EL (cell line): Measurements from ENCODE around the gene ATP13A4.

Source experiments
- DNase-seq: peaks from one replicate; pipeline ENCODE4 v3.0.0-alpha.2; 2016

Gene ATP13A4

GRCh38 chr3:193489949-193490348, 64.7 kb downstream of the ATP13A4 start:
- no peak for DNase-seq

GRCh38 chr3:193488741-193489140, 66.0 kb downstream of the ATP13A4 start:
- no peak for DNase-seq

GRCh38 chr3:193483988-193484539, 70.6 kb downstream of the ATP13A4 start:
- DNase-seq: no peak

- DNase-seq: no peak
Measured at GRCh38 chr3:193481436-193481835, 73.3 kb downstream of the ATP13A4 start.

GRCh38 chr3:193474446-193474845, 80.2 kb downstream of the ATP13A4 start:
- no peak for DNase-seq

- DNase-seq: no peak
Measured at GRCh38 chr3:193470710-193471109, 84.0 kb downstream of the ATP13A4 start.

- DNase-seq: no peak
Measured at GRCh38 chr3:193465992-193466608, 88.6 kb downstream of the ATP13A4 start.

- DNase-seq: no peak
Measured at GRCh38 chr3:193464889-193465288, 89.8 kb downstream of the ATP13A4 start.

GRCh38 chr3:193457526-193457925, 97.2 kb downstream of the ATP13A4 start:
- DNase-seq: no peak

GRCh38 chr3:193452338-193452737, 102.4 kb downstream of the ATP13A4 start:
- no peak for DNase-seq

GRCh38 chr3:193451902-193452301, 102.8 kb downstream of the ATP13A4 start:
- DNase-seq: no peak

- no peak for DNase-seq
Measured at GRCh38 chr3:193446965-193447602, 107.6 kb downstream of the ATP13A4 start.

GRCh38 chr3:193439423-193439822, 115.3 kb downstream of the ATP13A4 start:
- no peak for DNase-seq

GRCh38 chr3:193418576-193419373, 135.9 kb downstream of the ATP13A4 start:
- no peak for DNase-seq

- DNase-seq: no peak
Measured at GRCh38 chr3:193416629-193417028, 138.1 kb downstream of the ATP13A4 start.

GRCh38 chr3:193407688-193408087, 147.0 kb downstream of the ATP13A4 start:
- no peak for DNase-seq

GRCh38 chr3:193407112-193407511, 147.6 kb downstream of the ATP13A4 start:
- no peak for DNase-seq

- DNase-seq: no peak
Measured at GRCh38 chr3:193403307-193403706, 151.4 kb downstream of the ATP13A4 start.

- DNase-seq: no peak
Measured at GRCh38 chr3:193400304-193400703, 154.4 kb downstream of the ATP13A4 start.

GRCh38 chr3:193396451-193397244, 158.0 kb downstream of the ATP13A4 start:
- DNase-seq: no peak

GRCh38 chr3:193391902-193392301, 162.8 kb downstream of the ATP13A4 start:
- peak; percentile 20 for DNase-seq

- no peak for DNase-seq
Measured at GRCh38 chr3:193389335-193389734, 165.4 kb downstream of the ATP13A4 start.

- DNase-seq: no peak
Measured at GRCh38 chr3:193388361-193388760, 166.3 kb downstream of the ATP13A4 start.
